Karpas-422 (cell line): Measurements from ENCODE around the gene TCP1. TPM values are rescaled to one million over a fixed set of nuclear protein-coding genes. Genes with fewer than 3 reads are reported as not detected.

Source experiments
- DNase-seq: peaks from one replicate; pipeline ENCODE4 v3.0.0-alpha.2; 2015
- H2AFZ ChIP-seq: fragments of 200-600 bp; sonication (generic); 2 replicates; pipeline ENCODE4 v1.6.1; 2014; ENCODE audit warnings: antibody characterized with exemption, low read length, mixed read lengths
- H3K27ac ChIP-seq: fragments of 200-600 bp; sonication (generic); 2 replicates; pipeline ENCODE4 v1.5.1; 2014; ENCODE audit warnings: mild to moderate bottlenecking, low read length, moderate library complexity
- H3K27me3 ChIP-seq: fragments of 200-600 bp; sonication (generic); 2 replicates; pipeline ENCODE4 v1.6.1; 2014; ENCODE audit warnings: low read length, mixed read lengths
- H3K36me3 ChIP-seq: fragments of 200-600 bp; sonication (generic); 2 replicates; pipeline ENCODE4 v1.6.1; 2014; ENCODE audit warnings: low read length, mixed read lengths; ENCODE audit not compliant: insufficient read depth
- H3K4me1 ChIP-seq: fragments of 200-600 bp; sonication (generic); 2 replicates; pipeline ENCODE4 v1.6.1; 2014; ENCODE audit warnings: mild to moderate bottlenecking, low read length, mixed read lengths
- H3K4me2 ChIP-seq: fragments of 200-600 bp; sonication (generic); 2 replicates; pipeline ENCODE4 v1.6.1; 2014; ENCODE audit warnings: low read length, low read depth, mild to moderate bottlenecking; ENCODE audit not compliant: poor library complexity, severe bottlenecking
- H3K4me3 ChIP-seq: fragments of 200-600 bp; sonication (generic); 2 replicates; pipeline ENCODE4 v1.5.1; 2014; ENCODE audit warnings: mild to moderate bottlenecking, antibody characterized with exemption, low read length, mixed read lengths
- H3K79me2 ChIP-seq: fragments of 200-600 bp; sonication (generic); 2 replicates; pipeline ENCODE4 v1.6.1; 2014; ENCODE audit warnings: mild to moderate bottlenecking, low read length, mixed read lengths
- H3K9ac ChIP-seq: fragments of 200-600 bp; sonication (generic); 2 replicates; pipeline ENCODE4 v1.6.0; 2014; ENCODE audit warnings: low read length
- H3K9me2 ChIP-seq: fragments of 200-600 bp; sonication (generic), shearing (Covaris generic); replicated peaks from 2 replicates; pipeline ENCODE4 v1.6.0; 2014; ENCODE audit warnings: mild to moderate bottlenecking, low read length, moderate library complexity; ENCODE audit not compliant: insufficient read depth
- H3K9me3 ChIP-seq: fragments of 300-700, 200-600 bp; sonication (generic); 2 replicates; pipeline ENCODE4 v1.6.1; 2014; ENCODE audit warnings: low read length, mixed read lengths
- H4K20me1 ChIP-seq: fragments of 200-600 bp; sonication (generic); 2 replicates; pipeline ENCODE4 v1.6.1; 2014; ENCODE audit warnings: mild to moderate bottlenecking, antibody characterized with exemption, low read length, low read depth; ENCODE audit not compliant: insufficient read depth
- small RNA-seq: library from RNA; depleted of rRNA; stranded (forward); fragments of <200 nt; gene quantifications from one replicate; pipeline ENCODE3, GENCODE V24; 2014
- total RNA-seq: library from RNA; depleted of rRNA; stranded (reverse); fragments of >200 nt; shearing (Covaris generic); gene quantifications from 2 replicates; pipeline ENCODE4 v1.2.3, GENCODE V29; 2014; ENCODE audit warnings: low replicate concordance; rRNA removed

Gene TCP1
- total RNA-seq, 1 experiment from 2014 or later, result 223 TPM

- H4K20me1 ChIP-seq, result peaks cover 64% of the 10 kb centered on the region
- peaks cover 52% of the 10 kb centered on the region for H3K4me1 ChIP-seq
- no peaks in the 10 kb centered on the region for H3K9me2 ChIP-seq
- H3K27me3 ChIP-seq, result no peaks in the 10 kb centered on the region
- H3K27ac ChIP-seq, result no peak overlapping the region; the same call in 1 of the 2 replicates
- H3K9ac ChIP-seq, result no peak overlapping the region
- H3K9me3 ChIP-seq, result no peaks in the 10 kb centered on the region
- H2AFZ ChIP-seq, result no peak overlapping the region
- H3K36me3 ChIP-seq, result peaks cover 36% of the 10 kb centered on the region
- 0 out of 2 replicates have a peak overlapping the region, but pooled peaks have one; percentile 88 for H3K4me3 ChIP-seq
- DNase-seq, result no peak
- peaks cover 92% of the 10 kb centered on the region for H3K79me2 ChIP-seq
- peak overlapping the region; percentile 83 for H3K4me2 ChIP-seq
Measured at GRCh38 chr6:159730332-159730676, 59.1 kb downstream of the TCP1 start.

DNA sequence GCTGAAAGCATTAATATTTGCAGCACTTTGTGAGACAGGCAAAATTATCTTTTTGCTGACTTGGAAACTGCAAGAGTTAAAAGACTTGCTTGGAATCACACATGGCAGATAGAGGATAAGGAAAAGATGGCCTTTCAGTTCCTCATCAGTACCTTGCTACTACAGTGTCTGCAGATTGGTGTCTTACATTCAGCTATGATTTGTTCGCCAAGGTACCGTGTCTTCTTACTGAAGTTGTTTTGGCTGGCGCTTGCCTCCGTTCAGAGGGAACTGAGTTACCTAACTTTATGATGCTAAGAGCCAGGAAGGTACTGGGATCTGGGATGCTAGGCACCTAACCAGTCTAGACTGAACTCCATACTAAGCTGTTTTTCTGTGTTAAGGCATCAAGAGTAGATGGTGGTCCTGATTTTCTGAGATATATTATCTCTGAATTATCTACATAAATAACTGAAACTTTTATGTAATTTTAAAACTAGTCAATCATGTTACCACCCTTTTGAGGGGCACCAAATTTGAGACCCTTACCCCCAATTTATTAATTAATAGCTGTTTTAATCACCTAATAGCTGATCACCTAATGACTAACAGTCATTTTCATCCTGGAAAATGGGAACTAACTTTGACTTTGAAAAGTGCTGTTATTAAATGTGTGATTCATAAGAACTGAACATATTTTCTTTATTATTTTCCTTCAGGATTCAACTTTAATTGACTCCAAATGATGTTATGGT is 59.6 kb downstream of the TCP1 start:
- Histone ChIP-seq H3K79me2 (peaks cover 92% of the 10 kb centered on the region), H3K4me1 (peaks cover 52% of the 10 kb centered on the region), H2AFZ (no peak overlapping the region), H3K27me3 (no peaks in the 10 kb centered on the region), H3K4me3 (peak overlapping the region; percentile 88), H4K20me1 (peaks cover 59% of the 10 kb centered on the region), H3K9me3 (no peaks in the 10 kb centered on the region), H3K27ac (peak overlapping the region; percentile 72), H3K4me2 (peak overlapping the region; percentile 83), H3K9me2 (no peaks in the 10 kb centered on the region), H3K9ac (peak overlapping the region; percentile 97; the same call in 1 of the 2 replicates), H3K36me3 (peaks cover 35% of the 10 kb centered on the region)
- DNase-seq, result no peak

- Histone ChIP-seq H4K20me1 (peaks cover 51% of the 10 kb centered on the region), H3K27ac (peak overlapping the region; percentile 72), H3K4me3 (peak overlapping the region; percentile 88), H3K9me2 (no peaks in the 10 kb centered on the region), H3K36me3 (peaks cover 33% of the 10 kb centered on the region), H3K79me2 (peaks cover 92% of the 10 kb centered on the region), H3K9ac (peak overlapping the region; percentile 97), H3K9me3 (no peaks in the 10 kb centered on the region), H3K27me3 (no peaks in the 10 kb centered on the region), H3K4me1 (peaks cover 45% of the 10 kb centered on the region), H2AFZ (no peak overlapping the region), H3K4me2 (peak overlapping the region; percentile 83)
- peak; percentile 57 for DNase-seq
Measured at GRCh38 chr6:159728531-159728964, 60.9 kb downstream of the TCP1 start.

Small RNAs within 50 kb of the gene (small RNA-seq; reads per million reads assigned to genes)
- gene SNORA20, result 28.5 reads per million, percentile 98 among the genes with 10 or more reads in this experiment
- gene SNORA29, result not detected

Other genes starting within 250 kb of the TCP1 start
- gene SOD2, start 96.4 kb downstream of the TCP1 start, total RNA-seq, result 41.0 and 49.6 TPM in 2 replicates
- 86.1 and 87.6 TPM in 2 replicates for gene WTAP, start 62.1 kb downstream of the TCP1 start, total RNA-seq
- gene ACAT2, start 27.6 kb downstream of the TCP1 start, total RNA-seq, result 72.9 and 79.7 TPM in 2 replicates
- 50.8 and 105 TPM in 2 replicates for gene MRPL18, start 865 bp upstream of the TCP1 start, total RNA-seq
- 0.11 TPM in 1 of 2 replicates, not detected in the other for gene PNLDC1, start 10.7 kb upstream of the TCP1 start, total RNA-seq
- not detected in 2 replicates for gene MAS1, start 101.4 kb upstream of the TCP1 start, total RNA-seq
- gene IGF2R, start 179.5 kb upstream of the TCP1 start, total RNA-seq, result 9.6 and 10.5 TPM in 2 replicates